ENCODE data around the gene UBE4B. TPM values are rescaled to one million over a fixed set of nuclear protein-coding genes. Genes with fewer than 3 reads are reported as not detected.

The UBE4B gene
- total RNA-seq, 1 experiment from 2014 or later, result 44.7 TPM

DNA sequence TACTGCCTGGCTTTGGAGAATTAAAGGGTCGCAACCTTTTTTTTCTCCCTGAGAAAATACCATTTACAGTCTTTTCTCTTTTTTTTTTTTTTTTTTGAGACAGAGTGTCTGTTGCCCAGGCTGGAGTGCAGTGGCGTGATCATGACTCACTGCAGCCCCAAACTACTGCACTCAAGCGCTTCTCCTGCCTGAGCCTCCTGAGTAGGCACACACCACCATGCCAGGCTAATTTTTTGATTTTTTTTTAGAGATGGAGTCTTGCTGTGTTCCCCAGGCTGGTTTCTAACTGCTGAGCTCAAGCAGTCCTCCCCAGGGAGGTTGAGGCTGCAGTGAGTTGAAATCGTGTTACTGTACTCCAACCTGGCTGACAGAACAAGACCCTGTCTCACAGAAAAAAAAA, 24.6 kb downstream of the UBE4B start:
- TF ChIP-seq CEBPB (IDR thresholded peaks at IDR 0.05; ENCODE audit: low read depth) (no peak), SIN3A (IDR thresholded peaks at IDR 0.05; ENCODE audit: low read depth) (no peak), CBX3 (IDR thresholded peaks at IDR 0.05; ENCODE audit: low read depth) (no peak), EZH2 (IDR thresholded peaks at IDR 0.05) (no peak), POLR2AphosphoS5 (IDR thresholded peaks at IDR 0.05; ENCODE audit: low read depth, low read length) (no peak), YY1 (IDR thresholded peaks at IDR 0.05; ENCODE audit: extremely low read depth, insufficient replicate concordance, low read depth, low read length) (no peak), ZNF274 (IDR thresholded peaks at IDR 0.05; ENCODE audit: low read depth, low read length) (no peak), SRF (IDR thresholded peaks at IDR 0.05; ENCODE audit: low read depth) (no peak), ELF1 (IDR thresholded peaks at IDR 0.05; ENCODE audit: borderline replicate concordance, low read depth) (no peak), EZH2phosphoT487 (IDR thresholded peaks at IDR 0.05; ENCODE audit: borderline replicate concordance) (no peak), TCF7L2 (IDR thresholded peaks at IDR 0.05; ENCODE audit: borderline replicate concordance, extremely low read depth, insufficient read depth, insufficient read length) (no peak), SP1 (IDR thresholded peaks at IDR 0.05; ENCODE audit: low read depth) (no peak)
- TF ChIP-seq, protein P1, sequence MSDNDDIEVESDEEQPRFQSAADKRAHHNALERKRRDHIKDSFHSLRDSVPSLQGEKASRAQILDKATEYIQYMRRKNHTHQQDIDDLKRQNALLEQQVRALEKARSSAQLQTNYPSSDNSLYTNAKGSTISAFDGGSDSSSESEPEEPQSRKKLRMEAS (IDR thresholded peaks at IDR 0.05), result no peak
- TF ChIP-seq, protein P2, sequence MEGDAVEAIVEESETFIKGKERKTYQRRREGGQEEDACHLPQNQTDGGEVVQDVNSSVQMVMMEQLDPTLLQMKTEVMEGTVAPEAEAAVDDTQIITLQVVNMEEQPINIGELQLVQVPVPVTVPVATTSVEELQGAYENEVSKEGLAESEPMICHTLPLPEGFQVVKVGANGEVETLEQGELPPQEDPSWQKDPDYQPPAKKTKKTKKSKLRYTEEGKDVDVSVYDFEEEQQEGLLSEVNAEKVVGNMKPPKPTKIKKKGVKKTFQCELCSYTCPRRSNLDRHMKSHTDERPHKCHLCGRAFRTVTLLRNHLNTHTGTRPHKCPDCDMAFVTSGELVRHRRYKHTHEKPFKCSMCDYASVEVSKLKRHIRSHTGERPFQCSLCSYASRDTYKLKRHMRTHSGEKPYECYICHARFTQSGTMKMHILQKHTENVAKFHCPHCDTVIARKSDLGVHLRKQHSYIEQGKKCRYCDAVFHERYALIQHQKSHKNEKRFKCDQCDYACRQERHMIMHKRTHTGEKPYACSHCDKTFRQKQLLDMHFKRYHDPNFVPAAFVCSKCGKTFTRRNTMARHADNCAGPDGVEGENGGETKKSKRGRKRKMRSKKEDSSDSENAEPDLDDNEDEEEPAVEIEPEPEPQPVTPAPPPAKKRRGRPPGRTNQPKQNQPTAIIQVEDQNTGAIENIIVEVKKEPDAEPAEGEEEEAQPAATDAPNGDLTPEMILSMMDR (IDR thresholded peaks at IDR 0.05 in 2 of 3, conservative IDR thresholded peaks at IDR 0.05 in 1 of 3; ENCODE audit: borderline replicate concordance in 1 of 3, insufficient read depth in 1 of 3, low read depth in 2 of 3, low read length in 2 of 3), result no peak
- TF ChIP-seq, protein P3, sequence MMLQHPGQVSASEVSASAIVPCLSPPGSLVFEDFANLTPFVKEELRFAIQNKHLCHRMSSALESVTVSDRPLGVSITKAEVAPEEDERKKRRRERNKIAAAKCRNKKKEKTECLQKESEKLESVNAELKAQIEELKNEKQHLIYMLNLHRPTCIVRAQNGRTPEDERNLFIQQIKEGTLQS (IDR thresholded peaks at IDR 0.05), result no peak
- peaks cover 69% of the 10 kb centered on the region for H3K79me2 ChIP-seq (ENCODE audit: insufficient read depth, low read length)

More for the DNA sequence above, 24.6 kb downstream of the UBE4B start:
- DNase-seq (ENCODE audit: low read depth, low spot score) (no peak), ATAC-seq (no peak)
- no peaks in the 10 kb centered on the region for H4K20me1 ChIP-seq (ENCODE audit: insufficient read depth)
- H3K27ac ChIP-seq (ENCODE audit: low read depth, low read length), result no peak overlapping the region
- no peaks in the 10 kb centered on the region for H3K36me3 ChIP-seq (ENCODE audit: control insufficient read depth in 1 of 2, insufficient read depth in 2 of 2, low read length in 2 of 2)
- intact Hi-C loops (cut with micrococcal nuclease), result no loop called here
- H2AFZ ChIP-seq (ENCODE audit: low read depth, low read length, poor library complexity, severe bottlenecking), result no peak overlapping the region
- BruUV-seq (replicated peaks), result no TSS peak
- CTCF ChIA-PET, result no interaction called here
- no peaks in the 10 kb centered on the region for H3K27me3 ChIP-seq (ENCODE audit: insufficient read depth, low read length)
- H3K4me2 ChIP-seq (ENCODE audit: low read length), result no peak overlapping the region
- no peak overlapping the region for H3K9ac ChIP-seq (ENCODE audit: low read length)
- POLR2A ChIA-PET, result no interaction called here
- H3K9me2 ChIP-seq (ENCODE audit: insufficient read depth), result no peaks in the 10 kb centered on the region
- no peaks in the 10 kb centered on the region for H3K9me3 ChIP-seq (ENCODE audit: control insufficient read depth in 1 of 2, insufficient read depth in 1 of 2, low read depth in 1 of 2, low read length in 2 of 2)
- RAD21 ChIA-PET (ENCODE audit: low non-redundant PET in 1 of 2, low total read pairs in 2 of 2, uncharacterized antibody in 2 of 2, unreplicated experiment in 2 of 2), result no interaction called here
- no peak overlapping the region for H3K4me3 ChIP-seq (replicated peaks in 1 of 2; ENCODE audit: low read depth in 1 of 2, low read length in 2 of 2)
- no peaks in the 10 kb centered on the region for H3K4me1 ChIP-seq (ENCODE audit: control insufficient read depth in 1 of 2, insufficient read depth in 2 of 2, low read length in 2 of 2)
